Stimulated activated CD4-positive, alpha-beta T cell treated with anti-CD3 and anti-CD28 coated beads, Interleukin-15, amount 100 ng/mL, for 48 hours (primary cell): ENCODE results near the gene RAD51B.

Experiments
- DNase-seq, 2 donors: peaks; one replicate each; pipeline ENCODE4 v3.0.0-alpha.2; 2020; ENCODE audit warnings: low read depth in 2 of 2

The RAD51B gene

DNA sequence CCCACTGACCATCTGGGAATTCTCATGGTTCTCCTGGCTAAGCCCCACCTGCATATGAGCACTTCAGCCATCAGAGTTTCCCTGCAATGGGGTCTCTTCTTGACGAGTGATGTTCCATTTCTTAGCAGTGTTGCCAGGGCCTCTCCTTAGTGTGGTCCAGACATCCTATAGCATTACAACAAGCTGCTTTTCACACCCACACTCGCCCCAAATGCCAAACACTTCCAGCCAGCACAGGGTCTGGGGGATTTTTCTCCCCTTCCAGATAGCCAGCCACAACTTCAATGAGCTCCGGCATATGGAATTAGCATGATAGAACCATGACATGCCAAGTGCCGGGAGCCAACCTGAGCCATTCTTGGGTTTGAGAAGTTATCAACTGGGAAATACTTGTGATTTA lies 705.9 kb downstream of the RAD51B start:
- DNase-seq: no peak

GRCh38 chr14:68526512-68527091 lies 707.0 kb downstream of the RAD51B start:
- no peak for DNase-seq

GRCh38 chr14:68527329-68527851 lies 707.8 kb downstream of the RAD51B start:
- DNase-seq: no peak

- no peak for DNase-seq
Measured at GRCh38 chr14:68528040-68528687, 708.6 kb downstream of the RAD51B start.

GRCh38 chr14:68530443-68530842 lies 710.9 kb downstream of the RAD51B start:
- DNase-seq: no peak

GRCh38 chr14:68532496-68532895 lies 712.9 kb downstream of the RAD51B start:
- no peak for DNase-seq

DNA sequence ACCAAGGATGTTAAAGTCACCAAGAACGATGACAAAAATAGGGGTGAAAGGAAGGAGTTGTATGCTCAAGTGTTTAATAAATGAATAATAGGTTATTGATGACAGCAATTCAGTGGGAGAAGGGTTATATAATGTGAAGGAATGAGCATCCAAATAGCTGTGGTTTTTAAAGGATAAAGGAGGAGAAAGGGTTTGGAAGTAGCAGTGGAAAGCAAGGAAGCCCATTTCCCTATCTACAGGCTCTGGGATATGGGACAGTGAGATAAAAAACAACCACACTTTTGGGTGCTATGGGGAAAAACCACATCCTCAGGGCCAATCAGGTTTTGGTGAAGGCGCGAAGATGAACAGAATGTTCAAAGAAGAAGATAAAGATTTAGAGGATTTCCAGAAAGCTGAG lies 714.7 kb downstream of the RAD51B start:
- no peak for DNase-seq

- DNase-seq: no peak
Measured at GRCh38 chr14:68535404-68536017, 715.9 kb downstream of the RAD51B start.

DNA sequence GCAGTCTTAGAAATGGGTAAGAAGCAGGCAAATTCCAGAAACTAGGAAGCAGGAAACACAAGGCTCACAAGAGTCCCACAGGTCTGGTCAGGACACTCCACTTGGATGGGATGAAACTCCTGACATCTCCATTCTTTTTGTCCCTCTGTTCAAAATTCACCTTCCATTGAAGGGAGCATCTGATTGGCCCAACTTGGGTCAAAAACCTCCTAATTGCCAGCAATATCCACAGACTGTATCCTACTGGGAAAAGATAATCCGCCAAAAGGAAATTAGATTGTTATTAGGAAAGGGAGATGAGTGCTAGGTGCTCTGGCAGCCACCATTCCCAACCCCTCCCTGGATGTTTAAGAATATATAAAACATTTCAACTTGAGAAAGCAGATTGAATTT lies 716.4 kb downstream of the RAD51B start:
- DNase-seq: no peak

DNA sequence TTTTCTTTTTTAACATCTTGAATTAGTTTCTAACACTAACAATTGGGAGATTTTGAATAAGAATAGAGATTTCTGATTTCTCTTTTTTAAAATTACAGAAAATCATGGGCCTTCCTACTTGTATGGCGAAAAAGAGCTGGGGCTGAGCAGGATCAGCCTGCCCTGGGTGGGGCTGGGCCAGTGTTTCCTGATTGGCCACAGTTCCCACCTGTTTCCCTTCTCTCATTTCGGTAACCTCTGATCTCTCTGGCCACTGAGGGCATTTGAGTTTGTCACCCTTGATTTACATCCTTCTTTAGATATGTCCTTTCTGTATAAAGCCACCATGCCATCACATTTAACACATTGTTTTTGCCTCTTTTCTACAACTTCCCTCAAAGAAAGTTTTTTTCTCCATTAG lies 719.1 kb downstream of the RAD51B start:
- no peak for DNase-seq

DNA sequence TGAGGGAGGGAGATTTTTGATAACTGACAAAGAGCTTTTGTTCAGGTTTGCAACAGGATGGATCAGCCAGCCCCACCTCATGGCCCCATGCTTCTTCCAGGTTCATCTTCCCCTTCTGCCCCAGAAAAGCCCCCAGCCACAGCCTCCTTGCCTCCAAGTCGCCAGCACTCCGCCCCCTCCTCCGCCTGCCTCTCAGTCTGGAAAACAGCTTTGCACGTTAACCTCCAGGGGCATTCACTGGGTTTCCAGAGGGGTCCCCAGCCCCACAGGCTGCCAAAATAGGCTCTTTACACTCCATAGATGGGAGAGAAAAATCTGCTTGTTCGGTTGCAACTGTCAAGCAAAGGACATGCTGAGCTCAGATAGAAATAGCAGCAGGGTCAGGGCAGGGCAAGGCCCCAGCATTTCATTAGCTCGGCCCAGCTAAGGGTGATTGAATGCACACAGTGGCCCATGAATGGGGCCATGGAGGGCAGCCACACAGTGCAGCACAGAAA lies 719.7 kb downstream of the RAD51B start:
- no peak for DNase-seq

DNA sequence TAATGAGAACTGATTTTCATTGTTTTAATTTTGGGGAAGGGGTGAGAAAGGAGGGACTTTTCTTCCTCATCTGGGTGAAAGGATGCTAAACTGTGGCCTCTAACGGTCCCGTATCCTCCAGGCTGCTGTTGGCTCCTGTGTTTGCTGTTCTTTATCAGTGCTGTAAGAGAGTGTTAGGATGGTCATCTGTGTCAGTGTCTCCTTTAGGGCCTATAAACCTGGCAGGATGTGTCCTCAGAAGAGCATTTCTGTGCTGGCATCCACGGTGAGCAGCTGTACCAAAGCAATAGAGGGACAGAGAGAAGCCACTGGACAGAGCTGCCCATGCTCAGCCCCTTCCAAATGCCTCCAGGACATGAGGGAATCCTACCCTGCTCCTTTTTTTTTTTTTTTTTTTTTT lies 720.2 kb downstream of the RAD51B start:
- no peak for DNase-seq

DNA sequence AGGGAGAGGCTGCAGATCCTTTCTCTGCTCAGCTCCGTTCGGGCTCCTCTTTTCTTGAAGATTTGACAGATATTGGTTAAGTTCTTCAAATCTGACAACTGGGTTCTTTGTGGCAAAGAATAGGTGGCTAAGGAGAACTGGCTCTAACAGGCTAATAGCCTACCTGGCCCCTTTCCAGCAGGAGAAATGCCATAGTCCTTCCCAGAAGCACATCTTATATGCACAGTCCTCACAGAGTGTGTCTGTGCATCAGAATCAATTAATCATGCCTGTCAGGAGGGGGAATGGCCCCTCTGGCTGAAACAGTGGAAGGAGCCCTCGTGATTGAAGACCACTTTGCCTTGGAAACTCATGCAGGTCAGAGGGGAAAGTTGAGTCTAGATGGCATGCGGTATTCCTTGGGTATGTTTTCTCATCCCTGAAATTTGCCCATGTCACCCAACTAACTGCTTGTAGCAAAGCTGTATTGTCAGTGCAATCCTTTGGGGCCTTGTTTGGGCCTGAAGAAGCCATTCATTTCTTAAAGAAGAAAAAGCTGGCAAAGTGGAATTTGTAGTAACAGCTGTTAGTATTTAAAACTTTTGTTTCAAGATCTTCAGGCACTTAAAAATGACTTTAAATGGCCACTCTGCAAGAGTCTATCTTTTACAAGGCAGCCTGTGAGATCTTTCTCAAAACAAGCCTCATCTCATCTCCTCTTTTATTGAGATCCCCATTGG lies 721.8 kb downstream of the RAD51B start:
- no peak for DNase-seq

GRCh38 chr14:68542346-68542745 lies 722.8 kb downstream of the RAD51B start:
- no peak for DNase-seq

GRCh38 chr14:68543516-68543915 lies 723.9 kb downstream of the RAD51B start:
- DNase-seq: no peak

- DNase-seq: no peak
Measured at GRCh38 chr14:68544081-68544892, 724.7 kb downstream of the RAD51B start.

DNA sequence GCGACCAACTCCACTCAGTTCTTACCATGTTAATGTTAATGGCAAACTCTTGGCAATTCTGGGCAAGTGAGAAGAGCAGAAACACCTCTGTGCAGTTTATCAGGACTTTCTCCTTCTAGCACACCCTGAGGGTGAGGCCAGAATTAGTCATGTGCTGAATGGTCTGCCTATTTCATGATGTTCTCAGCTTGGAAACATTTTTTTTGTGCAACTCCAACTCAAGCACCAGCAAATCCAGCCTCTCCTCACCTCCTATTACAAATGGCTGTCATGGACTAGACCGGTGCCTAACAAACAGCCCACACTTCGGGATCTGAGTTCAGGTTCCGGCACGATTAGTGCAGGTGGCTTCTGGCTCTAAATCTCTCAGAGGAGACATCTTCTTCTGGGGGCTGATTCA lies 727.3 kb downstream of the RAD51B start:
- no peak for DNase-seq

GRCh38 chr14:68547305-68548193 lies 728.0 kb downstream of the RAD51B start:
- DNase-seq: no peak

GRCh38 chr14:68548194-68549076 lies 728.9 kb downstream of the RAD51B start:
- DNase-seq: no peak

GRCh38 chr14:68550338-68550715 lies 730.7 kb downstream of the RAD51B start:
- DNase-seq: no peak
